H1 (cell line): ENCODE results near the gene BRICD5. TPM values are rescaled to one million over a fixed set of nuclear protein-coding genes. Genes with fewer than 3 reads are reported as not detected.

Experiments
- CHD7 ChIP-seq: fragments of 300-600 bp; sonication (generic); IDR thresholded peaks from 2 replicates; pipeline ENCODE4 v1.7.1; 2012; ENCODE audit warnings: low read length, moderate library complexity, mild to moderate bottlenecking, inconsistent platforms; ENCODE audit not compliant: insufficient replicate concordance
- KDM4A ChIP-seq: IDR thresholded peaks from one replicate; pipeline ENCODE4 v1.7.1; 2012; ENCODE audit warnings: low read depth, mild to moderate bottlenecking, moderate library complexity, low read length, inconsistent platforms; ENCODE audit not compliant: severe bottlenecking
- POLR2A ChIP-seq, 2 experiments: IDR thresholded peaks; 1 replicate in 1 of 2; 2 replicates in 1 of 2; pipeline ENCODE4 v1.6.1; 2011; ENCODE audit warnings: low read depth in 2 of 2, low read length in 2 of 2, mild to moderate bottlenecking in 2 of 2; ENCODE audit errors: control extremely low read depth in 1 of 2
- polyA plus RNA-seq, 7 experiments: library from polyadenylated mRNA; depleted of rRNA in 3 of 7; stranded (reverse) in 5 of 7; unstranded in 2 of 7; fragments of >200 nt in 5 of 7; fragments of 200-250 nt in 2 of 7; gene quantifications; 1 replicate in 5 of 7; 2 replicates in 1 of 7; 4 replicates in 1 of 7; pipeline versions ENCODE4 v1.2.1 to v1.2.3, GENCODE V29; 2011 to 2013; ENCODE audit warnings: missing spikeins in 2 of 7, mixed read lengths in 2 of 7
- total RNA-seq: library from RNA; stranded (reverse); fragmentation: NEBNext Ultra II Directional; extraction: Animal tissue kit (Norgen Biotek cat#: 25700); gene quantifications from 2 replicates; pipeline ENCODE4 v1.2.1, GENCODE V29; 2021

Gene BRICD5
- total and polyA plus RNA-seq, 2 of the 8 experiments (the other 6 are each of a cell fraction or from before 2014, with no cell fraction given) = 8.5 to 14.2 TPM

GRCh38 chr16:2180461-2180860 lies 30.2 kb downstream of the BRICD5 start (continued):
- TF ChIP-seq CHD7 = no peak
- TF ChIP-seq KDM4A = no peak
- no peak for TF ChIP-seq POLR2A (IDR thresholded peaks at IDR 0.05; ENCODE audit: control extremely low read depth in 1 of 2, low read depth in 2 of 2, low read length in 2 of 2)
